A673 (cell line): ENCODE results near the gene ST8SIA5. TPM values are rescaled to one million over a fixed set of nuclear protein-coding genes. Genes with fewer than 3 reads are reported as not detected.

Experiments
- BruUV-seq: library from RNA; stranded (reverse); fragments of 400-500 nt; replicated peaks from 2 replicates; lab custom pipeline; 2021; lab: Mats Ljungman, UMichigan
- CTCF ChIA-PET: fragments of 300-600 bp; sonication (Branson Sonifier 250); formaldehyde crosslinking; loops from one replicate; lab custom pipeline; 2022; ENCODE audit warnings: antibody characterized with exemption; lab: Charles Lee
- POLR2A ChIA-PET: fragments of 300-600 bp; sonication (Branson Sonifier 250); formaldehyde crosslinking; loops from one replicate; lab custom pipeline; 2022; ENCODE audit warnings: antibody characterized with exemption; ENCODE audit not compliant: low non-redundant PET; lab: Charles Lee
- DNase-seq: peaks from one replicate; pipeline ENCODE4 v3.0.0-alpha.2; 2015; ENCODE audit warnings: low spot score
- H3K27ac ChIP-seq: fragments of 200-600 bp; sonication (generic); 2 replicates; pipeline ENCODE4 v1.5.1; 2016; ENCODE audit warnings: mixed run types, low read depth, mild to moderate bottlenecking, mixed read lengths, antibody characterized with exemption, low read length; ENCODE audit not compliant: poor library complexity, severe bottlenecking
- H3K27me3 ChIP-seq: fragments of 200-600 bp; sonication (generic); replicated peaks from 2 replicates; pipeline ENCODE4 v1.6.1; 2017; ENCODE audit warnings: mixed run types, low read depth, mild to moderate bottlenecking, mixed read lengths, antibody characterized with exemption, low read length; ENCODE audit not compliant: insufficient read depth, poor library complexity
- H3K36me3 ChIP-seq: fragments of 200-600 bp; sonication (generic); 2 replicates; pipeline ENCODE4 v1.6.1; 2016; ENCODE audit warnings: mixed run types, mild to moderate bottlenecking, mixed read lengths, antibody characterized with exemption, low read length; ENCODE audit not compliant: insufficient read depth, poor library complexity, severe bottlenecking
- H3K4me1 ChIP-seq: fragments of 200-600 bp; sonication (generic); 2 replicates; pipeline ENCODE4 v1.6.1; 2017; ENCODE audit warnings: mixed run types, mild to moderate bottlenecking, mixed read lengths, antibody characterized with exemption, low read length; ENCODE audit not compliant: insufficient read depth, poor library complexity, severe bottlenecking
- H3K4me3 ChIP-seq: fragments of 200-600 bp; sonication (generic); 2 replicates; pipeline ENCODE4 v1.5.1; 2016; ENCODE audit warnings: low read depth, mixed run types, mild to moderate bottlenecking, mixed read lengths, low read length; ENCODE audit not compliant: poor library complexity, severe bottlenecking
- H3K9me3 ChIP-seq: fragments of 200-600 bp; sonication (generic); 2 replicates; pipeline ENCODE4 v1.6.1; 2016; ENCODE audit warnings: mixed run types, low read depth, mild to moderate bottlenecking, mixed read lengths, antibody characterized with exemption, low read length; ENCODE audit not compliant: poor library complexity, severe bottlenecking
- EZH2 ChIP-seq: fragments of 200-600 bp; sonication (generic); IDR thresholded peaks from 2 replicates; pipeline ENCODE4 v1.6.1; 2017; ENCODE audit warnings: borderline replicate concordance, low read depth, mild to moderate bottlenecking, mixed read lengths, antibody characterized with exemption, low read length; ENCODE audit not compliant: poor library complexity, severe bottlenecking
- intact Hi-C: fragments of 100-400 bp; cut with micrococcal nuclease; formaldehyde crosslinking; loops from one replicate; pipeline ENCODE4 v1.10.0; 2022; ENCODE audit not compliant: unreplicated experiment
- total RNA-seq: library from RNA; stranded (reverse); gene quantifications from 2 replicates; pipeline ENCODE4 v1.2.3, GENCODE V29; 2021
- TF ChIP-seq, protein P1 (sequence below): fragments of 300-800, 200-600 bp; sonication (generic); conservative IDR thresholded peaks from 2 replicates; pipeline ENCODE4 v1.5.1; 2017; ENCODE audit warnings: low read depth, mild to moderate bottlenecking, antibody characterized with exemption, low read length, moderate library complexity, mixed read lengths

The ST8SIA5 gene
- total RNA-seq, 1 experiment from 2014 or later: 17.9 TPM

DNA sequence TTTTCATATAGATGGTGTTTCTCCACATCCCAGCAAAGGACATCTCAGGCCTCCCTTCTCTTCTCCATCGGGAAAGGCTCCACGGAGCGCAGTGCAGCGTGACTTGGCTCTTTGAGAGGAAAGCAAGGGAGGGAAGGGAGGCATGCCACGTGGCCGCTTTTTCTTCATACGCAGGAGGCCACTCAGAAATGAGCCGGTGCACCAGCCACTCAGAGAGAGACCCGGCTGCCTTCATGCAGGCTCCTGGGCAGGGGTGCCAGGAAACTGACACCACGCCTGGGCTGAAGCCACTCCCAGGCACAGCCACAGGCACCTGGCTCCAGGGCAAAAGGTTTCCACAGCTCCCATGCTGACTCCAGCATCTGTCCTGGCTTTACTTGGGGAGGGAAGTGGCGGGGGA, 88.7 kb downstream of the ST8SIA5 start:
- H3K4me1 ChIP-seq: peaks cover 12% of the 10 kb centered on the region
- BruUV-seq: no TSS peak
- H3K36me3 ChIP-seq: no peaks in the 10 kb centered on the region
- DNase-seq: no peak
- POLR2A ChIA-PET: no interaction called here
- no peaks in the 10 kb centered on the region for H3K27me3 ChIP-seq
- H3K27ac ChIP-seq: no peak overlapping the region
- TF ChIP-seq, protein P1, sequence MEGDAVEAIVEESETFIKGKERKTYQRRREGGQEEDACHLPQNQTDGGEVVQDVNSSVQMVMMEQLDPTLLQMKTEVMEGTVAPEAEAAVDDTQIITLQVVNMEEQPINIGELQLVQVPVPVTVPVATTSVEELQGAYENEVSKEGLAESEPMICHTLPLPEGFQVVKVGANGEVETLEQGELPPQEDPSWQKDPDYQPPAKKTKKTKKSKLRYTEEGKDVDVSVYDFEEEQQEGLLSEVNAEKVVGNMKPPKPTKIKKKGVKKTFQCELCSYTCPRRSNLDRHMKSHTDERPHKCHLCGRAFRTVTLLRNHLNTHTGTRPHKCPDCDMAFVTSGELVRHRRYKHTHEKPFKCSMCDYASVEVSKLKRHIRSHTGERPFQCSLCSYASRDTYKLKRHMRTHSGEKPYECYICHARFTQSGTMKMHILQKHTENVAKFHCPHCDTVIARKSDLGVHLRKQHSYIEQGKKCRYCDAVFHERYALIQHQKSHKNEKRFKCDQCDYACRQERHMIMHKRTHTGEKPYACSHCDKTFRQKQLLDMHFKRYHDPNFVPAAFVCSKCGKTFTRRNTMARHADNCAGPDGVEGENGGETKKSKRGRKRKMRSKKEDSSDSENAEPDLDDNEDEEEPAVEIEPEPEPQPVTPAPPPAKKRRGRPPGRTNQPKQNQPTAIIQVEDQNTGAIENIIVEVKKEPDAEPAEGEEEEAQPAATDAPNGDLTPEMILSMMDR: no peak
- TF ChIP-seq EZH2: no peak
- H3K4me3 ChIP-seq: no peak overlapping the region
- CTCF ChIA-PET: interaction anchor here (1.8 kb wide), 1 partner anchor 10 kb away, joined by 6 read pairs; no protein-coding TSS in a partner anchor
- intact Hi-C loops: no loop called here
- no peaks in the 10 kb centered on the region for H3K9me3 ChIP-seq

DNA sequence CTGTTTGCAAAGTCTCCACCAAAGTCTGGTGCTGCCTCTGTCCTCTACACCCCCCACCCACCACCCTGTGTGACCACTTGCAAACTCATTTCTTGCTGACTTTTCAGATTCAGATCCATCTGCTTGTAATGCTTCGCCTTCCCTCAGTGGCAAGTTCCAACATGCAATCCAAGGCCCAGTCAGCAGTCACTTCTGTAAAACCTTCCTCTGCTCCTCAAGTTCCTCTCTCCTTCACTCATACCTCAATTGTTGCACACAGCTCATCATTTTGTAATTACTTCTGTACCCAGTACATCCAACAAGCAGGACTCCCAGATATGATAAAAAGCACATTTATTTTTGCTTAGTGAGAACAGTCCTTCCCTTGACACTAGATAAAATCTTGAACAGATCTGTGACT, 93.3 kb downstream of the ST8SIA5 start:
- no peaks in the 10 kb centered on the region for H3K9me3 ChIP-seq
- no peak overlapping the region for H3K4me3 ChIP-seq
- intact Hi-C loops: no loop called here
- H3K27ac ChIP-seq: no peak overlapping the region
- no peak for DNase-seq
- no peaks in the 10 kb centered on the region for H3K36me3 ChIP-seq
- no peaks in the 10 kb centered on the region for H3K4me1 ChIP-seq
- TF ChIP-seq EZH2: no peak
- TF ChIP-seq, protein P1: no peak
- ChIA-PET CTCF (no interaction called here), POLR2A (no interaction called here)
- no TSS peak for BruUV-seq
- no peaks in the 10 kb centered on the region for H3K27me3 ChIP-seq

DNA sequence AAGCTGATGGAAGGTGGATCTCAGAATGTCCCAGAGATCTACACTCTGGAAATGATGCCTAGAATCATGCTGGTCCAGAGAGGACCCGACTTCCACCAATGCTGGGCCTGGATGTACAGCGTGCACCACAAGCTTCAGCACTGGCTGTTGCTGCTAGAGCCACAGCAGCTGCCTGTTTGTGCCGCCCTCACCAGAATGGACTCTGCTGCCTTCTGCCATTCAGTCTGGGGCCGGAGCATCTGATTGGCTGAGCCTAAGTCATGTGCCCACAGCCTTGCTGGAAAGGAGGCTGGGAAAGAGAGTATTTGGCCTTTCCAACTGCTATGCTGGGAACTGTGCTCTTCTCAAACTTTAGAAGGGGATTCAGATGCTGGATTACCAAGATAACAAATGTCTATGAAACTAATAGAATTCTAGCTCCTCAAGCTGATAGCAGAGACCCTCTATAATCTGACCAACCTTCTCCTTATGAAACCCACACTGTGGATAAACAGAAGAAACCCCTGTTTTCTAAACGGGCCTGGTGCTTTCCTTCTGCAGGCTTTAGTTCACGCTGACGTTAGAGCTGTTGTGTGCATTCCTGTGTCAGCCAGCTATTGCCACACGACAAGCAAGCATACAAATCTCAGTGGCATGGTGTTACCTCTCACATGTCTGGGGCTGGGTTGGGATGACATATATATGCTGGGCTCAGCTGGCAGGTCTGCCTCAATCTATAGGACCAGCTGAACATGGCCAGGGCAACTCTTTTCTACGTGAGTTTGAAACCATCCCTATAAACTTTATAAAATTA, 95.7 kb downstream of the ST8SIA5 start:
- CTCF ChIA-PET: no interaction called here
- Histone ChIP-seq H3K27ac (no peak overlapping the region), H3K9me3 (no peaks in the 10 kb centered on the region), H3K4me1 (no peaks in the 10 kb centered on the region), H3K27me3 (no peaks in the 10 kb centered on the region), H3K4me3 (no peak overlapping the region), H3K36me3 (no peaks in the 10 kb centered on the region)
- DNase-seq: peak; percentile 49
- POLR2A ChIA-PET: no interaction called here
- TF ChIP-seq, protein P1: no peak
- no peak for TF ChIP-seq EZH2
- no TSS peak for BruUV-seq
- intact Hi-C loops: no loop called here
